Smooth muscle cell (in vitro differentiated cells): ENCODE measurements around the gene FCRLB. TPM values are rescaled to one million over a fixed set of nuclear protein-coding genes. Genes with fewer than 3 reads are reported as not detected.
"Not testable (repeated sequence)": the region's sequence is repeated elsewhere in the genome, so short reads cannot be mapped to it uniquely, and the experiment has no call there.

Source experiments
- DNase-seq: peaks from one replicate; lab custom pipeline; 2025; ENCODE audit not compliant: unreplicated experiment; lab: John Stamatoyannopoulos, UW
- H2AFZ ChIP-seq: fragments of 200-600 bp; sonication (generic); 2 replicates; pipeline ENCODE4 v1.6.0; 2016; ENCODE audit warnings: antibody characterized with exemption, low read depth, mild to moderate bottlenecking
- H3F3A ChIP-seq: fragments of 200-600 bp; sonication (generic); 2 replicates; pipeline ENCODE4 v1.6.0; 2017; ENCODE audit warnings: antibody characterized with exemption, low read depth
- H3K27ac ChIP-seq: fragments of 200-600 bp; sonication (generic); 2 replicates; pipeline ENCODE4 v1.5.1; 2016; ENCODE audit warnings: low read depth, mild to moderate bottlenecking
- H3K27me3 ChIP-seq: fragments of 200-600 bp; sonication (generic); 2 replicates; pipeline ENCODE4 v1.6.1; 2016; ENCODE audit warnings: low read depth, mild to moderate bottlenecking
- H3K36me3 ChIP-seq: fragments of 200-600 bp; sonication (generic); 2 replicates; pipeline ENCODE4 v1.5.1; 2016; ENCODE audit warnings: low read depth
- H3K4me1 ChIP-seq: fragments of 200-600 bp; sonication (generic); 2 replicates; pipeline ENCODE4 v1.5.1; 2016; ENCODE audit warnings: low read depth
- H3K4me2 ChIP-seq: fragments of 200-600 bp; sonication (generic); 2 replicates; pipeline ENCODE4 v1.6.0; 2016; ENCODE audit warnings: mild to moderate bottlenecking
- H3K4me3 ChIP-seq: fragments of 200-600 bp; sonication (generic); 2 replicates; pipeline ENCODE4 v1.5.1; 2016; ENCODE audit warnings: mild to moderate bottlenecking
- H3K79me2 ChIP-seq: fragments of 200-600 bp; sonication (generic); 2 replicates; pipeline ENCODE4 v1.6.0; 2016; ENCODE audit warnings: low read depth, mild to moderate bottlenecking
- H3K9ac ChIP-seq: fragments of 200-600 bp; sonication (generic); 2 replicates; pipeline ENCODE4 v1.6.0; 2016; ENCODE audit warnings: low read depth
- H3K9me3 ChIP-seq: fragments of 200-600 bp; sonication (generic); replicated peaks from 2 replicates; pipeline ENCODE4 v1.5.1; 2016; ENCODE audit warnings: low read depth
- H4K20me1 ChIP-seq: fragments of 200-600 bp; sonication (generic); 2 replicates; pipeline ENCODE4 v1.6.0; 2016; ENCODE audit warnings: low read depth
- WGBS: methylation state at CpG from one replicate; pipeline ENCODE4 v1.1.7; 2016; ENCODE audit warnings: low lambda C conversion rate; 5-methylcytosine and 5-hydroxymethylcytosine counted together
- polyA plus RNA-seq: library from polyadenylated mRNA; unstranded; fragments of >200 nt; fragmentation: Nextera tagmentation; extraction: Ambion mirVana; gene quantifications from 2 replicates; pipeline ENCODE4 v1.2.1, GENCODE V29; 2016
- total RNA-seq: library from RNA; depleted of rRNA; stranded (reverse); fragments of >200 nt; gene quantifications from 2 replicates; pipeline ENCODE4 v1.2.3, GENCODE V29; 2014
- TF ChIP-seq, protein P1 (sequence below): fragments of 200-600 bp; sonication (generic); IDR thresholded peaks from 2 replicates; pipeline ENCODE4 v1.5.1; 2017; ENCODE audit warnings: borderline replicate concordance, mild to moderate bottlenecking, antibody characterized with exemption; ENCODE audit not compliant: insufficient read depth, poor library complexity, severe bottlenecking

The FCRLB gene
- total and polyA plus RNA-seq, 2 experiments from 2014 or later = 0.50 to 0.99 TPM

DNA sequence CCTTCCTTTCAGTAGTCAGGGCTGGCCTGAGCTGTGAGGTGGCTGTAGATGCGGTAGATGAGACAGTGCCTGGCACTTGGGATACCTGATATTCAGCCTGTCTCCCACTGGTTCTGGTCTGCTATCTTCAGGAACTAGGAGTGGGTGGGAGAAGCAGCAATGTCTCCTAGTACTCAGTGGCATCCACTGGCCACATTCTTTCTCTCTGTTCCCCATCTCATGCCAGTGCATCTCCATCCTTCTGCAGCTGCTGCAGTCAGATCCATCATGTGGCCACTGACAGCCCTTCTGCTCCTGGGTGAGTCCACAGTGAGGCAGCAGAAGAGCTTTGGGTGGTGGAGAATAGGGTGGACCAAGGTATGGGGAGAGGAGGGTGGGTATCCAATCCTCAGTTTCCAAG is 1.1 kb downstream of the FCRLB start:
- no peak overlapping the region for H3K27ac ChIP-seq
- DNase-seq = no peak
- H3F3A ChIP-seq = no peaks in the 10 kb centered on the region
- no peaks in the 10 kb centered on the region for H3K79me2 ChIP-seq
- no peaks in the 10 kb centered on the region for H3K36me3 ChIP-seq
- WGBS = 77% methylated on average over 1 of the region's 1 CpG
- no peak overlapping the region for H3K4me3 ChIP-seq
- H3K4me2 ChIP-seq = no peak overlapping the region
- no peaks in the 10 kb centered on the region for H4K20me1 ChIP-seq
- no peak overlapping the region for H3K9ac ChIP-seq
- TF ChIP-seq, protein P1, sequence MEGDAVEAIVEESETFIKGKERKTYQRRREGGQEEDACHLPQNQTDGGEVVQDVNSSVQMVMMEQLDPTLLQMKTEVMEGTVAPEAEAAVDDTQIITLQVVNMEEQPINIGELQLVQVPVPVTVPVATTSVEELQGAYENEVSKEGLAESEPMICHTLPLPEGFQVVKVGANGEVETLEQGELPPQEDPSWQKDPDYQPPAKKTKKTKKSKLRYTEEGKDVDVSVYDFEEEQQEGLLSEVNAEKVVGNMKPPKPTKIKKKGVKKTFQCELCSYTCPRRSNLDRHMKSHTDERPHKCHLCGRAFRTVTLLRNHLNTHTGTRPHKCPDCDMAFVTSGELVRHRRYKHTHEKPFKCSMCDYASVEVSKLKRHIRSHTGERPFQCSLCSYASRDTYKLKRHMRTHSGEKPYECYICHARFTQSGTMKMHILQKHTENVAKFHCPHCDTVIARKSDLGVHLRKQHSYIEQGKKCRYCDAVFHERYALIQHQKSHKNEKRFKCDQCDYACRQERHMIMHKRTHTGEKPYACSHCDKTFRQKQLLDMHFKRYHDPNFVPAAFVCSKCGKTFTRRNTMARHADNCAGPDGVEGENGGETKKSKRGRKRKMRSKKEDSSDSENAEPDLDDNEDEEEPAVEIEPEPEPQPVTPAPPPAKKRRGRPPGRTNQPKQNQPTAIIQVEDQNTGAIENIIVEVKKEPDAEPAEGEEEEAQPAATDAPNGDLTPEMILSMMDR = no peak
- H2AFZ ChIP-seq = no peak overlapping the region
- no peaks in the 10 kb centered on the region for H3K4me1 ChIP-seq
- H3K9me3 ChIP-seq = no peaks in the 10 kb centered on the region
- H3K27me3 ChIP-seq = no peaks in the 10 kb centered on the region

DNA sequence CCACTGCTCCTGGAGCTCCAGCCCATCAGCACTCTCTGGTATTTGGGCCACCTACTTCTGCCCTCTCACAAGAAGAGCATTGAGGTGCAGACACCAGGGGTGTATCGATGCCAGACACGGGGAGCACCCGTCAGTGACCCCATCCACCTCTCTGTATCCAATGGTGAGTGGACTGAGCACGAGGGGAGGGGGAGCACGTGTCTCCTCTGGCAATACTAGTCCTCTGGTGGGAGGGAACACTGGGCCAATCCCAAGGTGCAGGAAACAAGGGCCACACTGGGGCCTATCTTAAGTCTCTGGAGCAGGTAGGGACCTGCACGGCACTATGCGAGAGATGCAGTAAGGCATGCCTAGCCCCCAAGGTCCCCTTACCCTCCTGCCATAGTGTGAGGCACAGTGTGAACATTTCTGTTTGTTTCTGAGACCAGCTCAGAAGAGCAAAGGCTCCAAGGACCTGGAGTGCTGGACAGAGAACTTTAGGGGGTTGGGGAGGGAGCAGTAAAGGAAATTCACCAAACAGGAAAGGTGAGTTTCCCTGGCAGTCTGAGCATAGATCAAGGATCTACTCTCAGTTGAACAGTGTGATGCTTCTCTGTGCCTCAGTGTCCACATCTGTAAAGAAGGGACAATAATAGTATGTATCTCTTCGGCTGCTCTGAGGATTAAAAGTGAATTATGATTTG is 2.3 kb downstream of the FCRLB start:
- WGBS = 90% methylated on average over 8 of the region's 8 CpGs
- Histone ChIP-seq H3K4me1 (no peaks in the 10 kb centered on the region), H2AFZ (no peak overlapping the region), H3K4me2 (no peak overlapping the region), H3K4me3 (no peak overlapping the region), H3K79me2 (no peaks in the 10 kb centered on the region), H3K27me3 (no peaks in the 10 kb centered on the region), H4K20me1 (no peaks in the 10 kb centered on the region), H3K9me3 (no peaks in the 10 kb centered on the region), H3F3A (no peaks in the 10 kb centered on the region), H3K27ac (no peak overlapping the region), H3K9ac (no peak overlapping the region), H3K36me3 (no peaks in the 10 kb centered on the region)
- TF ChIP-seq, protein P1 = no peak
- DNase-seq = no peak

DNA sequence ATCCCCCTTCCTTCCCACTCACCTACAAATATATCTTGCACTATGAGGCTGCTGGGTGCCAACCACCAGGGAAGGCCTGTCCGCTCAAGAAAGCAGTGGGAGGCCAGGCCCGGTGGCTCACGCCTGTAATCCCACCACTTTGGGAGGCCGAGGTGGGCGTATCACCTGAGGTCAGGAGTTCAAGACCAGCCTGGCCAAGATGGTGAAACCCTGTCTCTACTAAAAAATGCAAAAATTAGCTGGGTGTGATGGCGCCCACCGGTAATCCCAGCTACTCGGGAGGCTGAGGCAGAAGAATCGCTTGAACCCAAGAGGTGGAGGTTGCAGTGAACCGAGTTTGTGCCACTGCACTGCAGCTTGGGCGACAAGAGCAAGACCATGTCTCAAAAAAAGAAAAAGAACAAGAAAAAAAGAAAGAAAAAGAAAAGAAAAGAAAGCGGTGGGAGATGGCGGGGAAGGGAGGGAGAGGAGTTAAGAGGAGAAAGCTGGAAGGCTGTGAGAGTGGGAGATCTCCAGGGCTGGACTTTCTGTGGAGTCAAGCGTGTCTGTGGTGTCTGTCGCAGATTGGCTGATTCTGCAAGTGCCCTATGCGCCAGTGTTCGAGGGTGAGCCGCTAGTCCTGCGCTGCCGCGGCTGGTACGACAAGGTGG is 4.0 kb downstream of the FCRLB start:
- not testable (repeated sequence) for H3F3A ChIP-seq, H3K9ac ChIP-seq, H3K9me3 ChIP-seq, DNase-seq, H3K27ac ChIP-seq, H3K4me1 ChIP-seq, H3K36me3 ChIP-seq, H4K20me1 ChIP-seq, H3K27me3 ChIP-seq, H3K79me2 ChIP-seq
- peak overlapping the region; percentile 58 for H2AFZ ChIP-seq
- peak overlapping the region; percentile 77 for H3K4me3 ChIP-seq
- 49% methylated on average over 21 of the region's 22 CpGs for WGBS
- peak overlapping the region; percentile 94 for H3K4me2 ChIP-seq

DNA sequence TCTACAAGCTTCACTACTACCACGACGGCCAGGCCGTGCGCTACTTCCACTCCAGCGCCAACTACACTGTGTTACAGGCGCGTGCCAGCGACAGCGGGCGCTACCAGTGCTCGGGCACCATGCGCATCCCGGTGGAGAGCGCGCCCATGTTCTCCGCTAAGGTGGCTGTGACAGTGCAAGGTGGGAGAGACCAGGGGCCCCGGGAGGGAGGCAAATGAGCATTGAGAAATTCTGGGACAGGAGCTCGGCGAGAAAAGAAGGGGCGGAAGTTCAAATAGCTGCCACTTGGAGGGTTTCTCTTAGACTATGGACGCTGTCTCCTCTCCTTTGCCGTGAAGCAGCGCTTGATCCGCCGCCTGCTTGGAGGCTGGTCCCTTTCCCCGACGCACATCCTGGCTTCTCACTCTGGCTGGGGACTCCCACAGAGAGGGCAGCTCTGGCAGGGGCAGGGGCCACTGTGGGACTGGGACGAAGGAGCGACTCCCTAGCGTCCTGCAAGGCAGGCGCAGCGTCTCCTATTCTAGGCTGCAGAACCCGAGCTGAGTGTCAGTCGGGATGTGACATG is 4.6 kb downstream of the FCRLB start:
- Histone ChIP-seq H3K36me3 (no peaks in the 10 kb centered on the region), H3F3A (no peaks in the 10 kb centered on the region), H3K4me1 (no peaks in the 10 kb centered on the region), H4K20me1 (no peaks in the 10 kb centered on the region), H3K9ac (no peak overlapping the region), H3K4me2 (peak overlapping the region; percentile 94), H3K4me3 (peak overlapping the region; percentile 77), H3K27ac (no peak overlapping the region), H3K79me2 (no peaks in the 10 kb centered on the region), H3K27me3 (no peaks in the 10 kb centered on the region), H3K9me3 (no peaks in the 10 kb centered on the region), H2AFZ (peak overlapping the region; percentile 58)
- 2% methylated on average over 31 of the region's 34 CpGs for WGBS
- TF ChIP-seq, protein P1 = peak; percentile 48
- peak; percentile 62 for DNase-seq
